ENCODE data around the gene SPINK2.

GRCh38 chr4:56843421-56843899, 22.0 kb upstream of the SPINK2 start:
- TF ChIP-seq CTCF (IDR thresholded peaks at IDR 0.05 in 4 of 5, conservative IDR thresholded peaks at IDR 0.05 in 1 of 5) (no peak), POLR2A (IDR thresholded peaks at IDR 0.05) (no peak)

All from gastrocnemius medialis (tissue), 4 donors.